MM.1S (cell line): ENCODE results near the gene GPC5.

ENCODE experiments used
- DNase-seq: peaks from one replicate; pipeline ENCODE4 v3.0.0-alpha.2; 2015
- H2AFZ ChIP-seq: fragments of 300-600 bp; sonication (generic); 2 replicates; pipeline ENCODE4 v1.6.0; 2016; ENCODE audit warnings: antibody characterized with exemption, low read length
- H3F3A ChIP-seq: fragments of 300-600 bp; sonication (generic); 2 replicates; pipeline ENCODE4 v1.6.1; 2016; ENCODE audit warnings: mild to moderate bottlenecking, antibody characterized with exemption, low read length, moderate library complexity, mixed read lengths; ENCODE audit not compliant: insufficient read depth
- H3K27ac ChIP-seq: fragments of 300-600 bp; sonication (generic); 2 replicates; pipeline ENCODE4 v1.5.1; 2016; ENCODE audit warnings: mild to moderate bottlenecking, low read length
- H3K27me3 ChIP-seq: fragments of 300-600 bp; sonication (generic); replicated peaks from 2 replicates; pipeline ENCODE4 v1.6.0; 2016; ENCODE audit warnings: low read length; ENCODE audit not compliant: insufficient read depth
- H3K36me3 ChIP-seq: fragments of 300-600 bp; sonication (generic); replicated peaks from 2 replicates; pipeline ENCODE4 v1.6.1; 2016; ENCODE audit warnings: mild to moderate bottlenecking, low read length, mixed read lengths; ENCODE audit not compliant: insufficient read depth
- H3K4me1 ChIP-seq: fragments of 300-600 bp; sonication (generic); 2 replicates; pipeline ENCODE4 v1.6.1; 2016; ENCODE audit warnings: low read length, mixed read lengths
- H3K4me2 ChIP-seq: fragments of 300-600 bp; sonication (generic); 2 replicates; pipeline ENCODE4 v1.6.0; 2016; ENCODE audit warnings: low read depth, low read length
- H3K4me3 ChIP-seq: fragments of 300-600 bp; sonication (generic); 2 replicates; pipeline ENCODE4 v1.5.1; 2016; ENCODE audit warnings: low read length, mixed read lengths
- H3K79me2 ChIP-seq: fragments of 300-600 bp; sonication (generic); 2 replicates; pipeline ENCODE4 v1.6.1; 2016; ENCODE audit warnings: mixed run types, low read length, mixed read lengths
- H3K9ac ChIP-seq: fragments of 300-600 bp; sonication (generic); 2 replicates; pipeline ENCODE4 v1.6.1; 2016; ENCODE audit warnings: low read length, mixed read lengths
- H3K9me2 ChIP-seq: fragments of 300-600 bp; sonication (generic); replicated peaks from 2 replicates; pipeline ENCODE4 v1.6.1; 2016; ENCODE audit warnings: mild to moderate bottlenecking, low read length, mixed read lengths; ENCODE audit not compliant: insufficient read depth
- H3K9me3 ChIP-seq: fragments of 300-600 bp; sonication (generic); replicated peaks from 2 replicates; pipeline ENCODE4 v1.6.1; 2016; ENCODE audit warnings: mild to moderate bottlenecking, low read length, mixed read lengths; ENCODE audit not compliant: insufficient read depth
- H4K20me1 ChIP-seq: fragments of 300-600 bp; sonication (generic); 2 replicates; pipeline ENCODE4 v1.6.1; 2016; ENCODE audit warnings: mild to moderate bottlenecking, low read length, moderate library complexity, mixed read lengths; ENCODE audit not compliant: insufficient read depth
- EZH2 ChIP-seq: fragments of 300-600 bp; sonication (generic); optimal IDR thresholded peaks from 2 replicates; pipeline ENCODE3; 2017; ENCODE audit warnings: low read depth, mild to moderate bottlenecking, antibody characterized with exemption, low read length, mixed read lengths
- EZH2phosphoT487 ChIP-seq: fragments of 300-600 bp; sonication (generic); IDR thresholded peaks from 2 replicates; pipeline ENCODE4 v1.6.1; 2018; ENCODE audit warnings: antibody characterized with exemption, low read length
- TF ChIP-seq, protein P1 (sequence below): fragments of 300-600 bp; sonication (generic); IDR thresholded peaks from 2 replicates; pipeline ENCODE4 v1.5.1; 2016; ENCODE audit warnings: antibody characterized with exemption, low read length, mixed read lengths

The GPC5 gene

DNA sequence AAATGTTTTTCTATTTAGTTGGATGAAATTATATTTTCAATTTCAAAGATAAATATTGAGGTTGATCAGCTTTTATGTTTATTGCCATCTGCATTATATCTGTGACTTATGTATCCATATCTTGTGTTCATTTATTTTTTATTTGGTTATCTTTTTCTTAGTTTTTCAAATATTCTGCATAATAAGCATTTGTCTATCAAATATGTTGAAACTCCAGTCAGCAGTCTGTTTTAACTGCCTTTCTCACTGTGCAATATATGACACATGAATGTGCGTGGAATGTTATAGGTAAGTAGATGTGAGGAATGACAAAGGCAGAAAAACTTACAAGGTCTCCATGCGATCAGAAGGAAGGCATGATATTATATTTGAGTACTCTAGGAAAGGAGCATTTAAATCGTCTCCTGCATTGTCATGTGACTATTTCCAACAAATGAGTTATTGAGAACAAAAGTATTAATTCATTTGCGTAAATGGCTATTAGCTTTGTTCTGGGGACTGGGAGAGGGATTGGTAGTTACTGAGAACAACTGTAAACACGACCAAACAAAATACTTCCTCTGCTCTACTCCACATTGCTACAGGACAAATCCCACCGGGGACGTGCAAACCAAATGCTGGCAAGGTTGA is 318.1 kb downstream of the GPC5 start:
- Histone ChIP-seq H3K27me3 (no peaks in the 10 kb centered on the region), H3K9ac (no peak overlapping the region), H4K20me1 (no peaks in the 10 kb centered on the region), H3K27ac (no peak overlapping the region), H3K9me3 (no peaks in the 10 kb centered on the region), H3K4me2 (no peak overlapping the region), H3K9me2 (no peaks in the 10 kb centered on the region), H3K36me3 (no peaks in the 10 kb centered on the region), H3F3A (no peaks in the 10 kb centered on the region), H3K4me1 (no peaks in the 10 kb centered on the region), H3K79me2 (no peaks in the 10 kb centered on the region), H2AFZ (no peak overlapping the region), H3K4me3 (no peak overlapping the region)
- TF ChIP-seq EZH2, result no peak
- no peak for TF ChIP-seq EZH2phosphoT487
- TF ChIP-seq, protein P1, sequence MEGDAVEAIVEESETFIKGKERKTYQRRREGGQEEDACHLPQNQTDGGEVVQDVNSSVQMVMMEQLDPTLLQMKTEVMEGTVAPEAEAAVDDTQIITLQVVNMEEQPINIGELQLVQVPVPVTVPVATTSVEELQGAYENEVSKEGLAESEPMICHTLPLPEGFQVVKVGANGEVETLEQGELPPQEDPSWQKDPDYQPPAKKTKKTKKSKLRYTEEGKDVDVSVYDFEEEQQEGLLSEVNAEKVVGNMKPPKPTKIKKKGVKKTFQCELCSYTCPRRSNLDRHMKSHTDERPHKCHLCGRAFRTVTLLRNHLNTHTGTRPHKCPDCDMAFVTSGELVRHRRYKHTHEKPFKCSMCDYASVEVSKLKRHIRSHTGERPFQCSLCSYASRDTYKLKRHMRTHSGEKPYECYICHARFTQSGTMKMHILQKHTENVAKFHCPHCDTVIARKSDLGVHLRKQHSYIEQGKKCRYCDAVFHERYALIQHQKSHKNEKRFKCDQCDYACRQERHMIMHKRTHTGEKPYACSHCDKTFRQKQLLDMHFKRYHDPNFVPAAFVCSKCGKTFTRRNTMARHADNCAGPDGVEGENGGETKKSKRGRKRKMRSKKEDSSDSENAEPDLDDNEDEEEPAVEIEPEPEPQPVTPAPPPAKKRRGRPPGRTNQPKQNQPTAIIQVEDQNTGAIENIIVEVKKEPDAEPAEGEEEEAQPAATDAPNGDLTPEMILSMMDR, result no peak
- DNase-seq, result no peak

DNA sequence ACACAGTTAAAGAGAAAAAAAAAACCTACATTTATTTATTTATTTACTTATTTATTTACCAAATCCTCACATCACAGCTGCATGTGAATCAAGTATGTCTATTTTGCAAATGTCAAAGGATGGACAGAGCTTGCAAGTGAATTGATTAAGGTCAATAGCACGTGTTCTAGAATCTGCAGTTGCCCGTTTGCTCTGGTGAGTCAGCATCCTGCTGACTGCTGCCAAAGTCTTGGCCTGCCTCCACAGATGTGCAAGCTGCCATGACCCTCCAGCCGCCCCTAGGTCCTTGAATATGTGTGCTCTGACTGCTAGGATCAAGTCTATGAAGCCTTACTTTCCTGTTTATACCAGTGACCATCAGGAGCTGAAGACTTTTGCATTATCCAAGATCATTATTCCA is 320.6 kb downstream of the GPC5 start:
- H3K9me2 ChIP-seq, result no peaks in the 10 kb centered on the region
- TF ChIP-seq EZH2, result no peak
- TF ChIP-seq, protein P1, result no peak
- TF ChIP-seq EZH2phosphoT487, result no peak
- H3F3A ChIP-seq, result no peaks in the 10 kb centered on the region
- H3K9ac ChIP-seq, result no peak overlapping the region
- H3K27ac ChIP-seq, result no peak overlapping the region
- H2AFZ ChIP-seq, result no peak overlapping the region
- H3K4me1 ChIP-seq, result no peaks in the 10 kb centered on the region
- no peak for DNase-seq
- no peak overlapping the region for H3K4me3 ChIP-seq
- no peaks in the 10 kb centered on the region for H3K9me3 ChIP-seq
- H4K20me1 ChIP-seq, result no peaks in the 10 kb centered on the region
- no peak overlapping the region for H3K4me2 ChIP-seq
- H3K36me3 ChIP-seq, result no peaks in the 10 kb centered on the region
- no peaks in the 10 kb centered on the region for H3K79me2 ChIP-seq
- H3K27me3 ChIP-seq, result no peaks in the 10 kb centered on the region

DNA sequence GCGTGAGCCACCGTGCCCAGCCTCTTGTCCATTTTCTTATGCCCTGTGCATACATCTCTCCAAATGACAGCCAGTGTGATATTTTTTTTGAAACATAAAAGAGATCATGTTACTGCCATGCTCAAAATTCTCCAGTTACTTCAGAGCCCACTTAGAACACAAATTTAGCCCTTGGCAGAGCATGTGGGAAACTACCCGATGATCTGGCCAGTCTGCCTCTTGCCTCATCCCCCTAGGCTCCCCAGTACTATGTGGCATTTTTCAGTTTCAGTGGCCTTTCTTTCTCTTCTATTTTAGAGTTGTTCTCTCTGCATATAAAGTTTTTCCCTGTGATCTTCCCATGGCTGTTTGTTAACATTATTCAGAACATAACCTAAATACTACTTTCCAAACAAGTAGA is 323.0 kb downstream of the GPC5 start:
- Histone ChIP-seq H3K4me1 (no peaks in the 10 kb centered on the region), H2AFZ (no peak overlapping the region), H3K4me2 (no peak overlapping the region), H3K27me3 (no peaks in the 10 kb centered on the region), H3K9me3 (no peaks in the 10 kb centered on the region), H3K9me2 (no peaks in the 10 kb centered on the region), H3K79me2 (no peaks in the 10 kb centered on the region), H3K9ac (no peak overlapping the region), H3K27ac (no peak overlapping the region), H3K4me3 (no peak overlapping the region), H4K20me1 (no peaks in the 10 kb centered on the region), H3F3A (no peaks in the 10 kb centered on the region), H3K36me3 (no peaks in the 10 kb centered on the region)
- DNase-seq, result no peak
- TF ChIP-seq EZH2phosphoT487, result no peak
- no peak for TF ChIP-seq EZH2
- TF ChIP-seq, protein P1, result no peak
